Suprapubic skin (tissue), 4 donors: ENCODE results near the gene CMPK1. TPM values are rescaled to one million over a fixed set of nuclear protein-coding genes. Genes with fewer than 3 reads are reported as not detected.

Experiments
- DNase-seq, 2 donors: peaks; one replicate each; pipeline ENCODE4 v3.0.0-alpha.2; 2019; ENCODE audit warnings: low spot score in 2 of 2
- H3K27ac ChIP-seq: fragments of 200-600 bp; sonication (generic); one replicate; pipeline ENCODE4 v1.5.1; 2019
- H3K27me3 ChIP-seq: fragments of 200-600 bp; sonication (generic); one replicate; pipeline ENCODE4 v1.5.1; 2019
- H3K36me3 ChIP-seq: fragments of 200-600 bp; sonication (generic); one replicate; pipeline ENCODE4 v1.5.1; 2019
- H3K4me1 ChIP-seq: fragments of 200-600 bp; sonication (generic); one replicate; pipeline ENCODE4 v1.5.1; 2019
- H3K4me3 ChIP-seq: fragments of 200-600 bp; sonication (generic); one replicate; pipeline ENCODE4 v1.5.1; 2019; ENCODE audit warnings: mild to moderate bottlenecking
- H3K9me3 ChIP-seq: fragments of 200-600 bp; sonication (generic); one replicate; pipeline ENCODE4 v1.5.1; 2019
- CTCF ChIP-seq, 2 donors: fragments of 200-600 bp in 1 of 2; fragments of 450-650 bp in 1 of 2; sonication (generic) in 1 of 2; IDR thresholded peaks; one replicate each; pipeline ENCODE4 v1.5.1; 2016 to 2019; ENCODE audit warnings: antibody characterized with exemption in 2 of 2, mild to moderate bottlenecking in 1 of 2, moderate library complexity in 1 of 2
- EP300 ChIP-seq: sonication (generic); formaldehyde crosslinking; IDR thresholded peaks from one replicate; pipeline ENCODE4 v1.6.1; 2017; ENCODE audit warnings: antibody characterized with exemption
- POLR2A ChIP-seq, 2 donors: fragments of 450-650 bp; IDR thresholded peaks; one replicate each; pipeline ENCODE4 v1.6.1; 2017; ENCODE audit warnings: antibody characterized with exemption in 2 of 2, mild to moderate bottlenecking in 2 of 2, moderate library complexity in 2 of 2
- POLR2AphosphoS5 ChIP-seq, 3 donors: sonication (generic); formaldehyde crosslinking; IDR thresholded peaks; one replicate each; pipeline ENCODE4 v1.6.1; 2017; ENCODE audit warnings: antibody characterized with exemption in 3 of 3
- WGBS: methylation state at CpG from one replicate; pipeline ENCODE4 v1.1.5; 2018; 5-methylcytosine and 5-hydroxymethylcytosine counted together
- total RNA-seq, 4 donors: library from RNA; depleted of rRNA; stranded (reverse); fragments of >200 nt; gene quantifications; one replicate each; pipeline ENCODE4 v1.1.0, GENCODE V29; 2016

CMPK1 gene
- total RNA-seq, 4 donors from 2014 or later, result 69.4 to 94.4 (median 81.6) TPM

DNA sequence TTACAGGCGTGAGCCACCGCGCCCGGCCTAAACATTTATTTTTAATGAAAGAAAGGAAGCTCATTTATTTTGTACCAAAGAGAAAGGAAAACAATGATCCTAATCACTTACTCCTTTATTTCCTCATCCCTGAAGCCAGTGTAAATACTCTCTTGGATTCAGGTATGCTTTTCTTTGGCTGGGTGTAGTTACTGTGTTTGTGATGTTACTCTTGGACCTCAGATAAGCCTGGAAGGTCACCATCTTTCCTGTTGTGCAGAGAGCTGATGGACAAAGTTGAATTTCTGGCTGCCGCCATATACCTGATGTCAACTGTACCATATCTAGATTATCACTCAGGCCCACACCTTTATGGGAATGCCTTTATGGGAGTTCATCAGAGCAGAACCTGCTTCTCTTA, 47.1 kb downstream of the CMPK1 start:
- no peak overlapping the region for H3K27ac ChIP-seq
- DNase-seq, result no peak
- 86% methylated on average over 5 of the region's 5 CpGs for WGBS
- H3K27me3 ChIP-seq, result no peaks in the 10 kb centered on the region
- H3K36me3 ChIP-seq, result peaks cover 34% of the 10 kb centered on the region
- no peaks in the 10 kb centered on the region for H3K4me1 ChIP-seq
- H3K4me3 ChIP-seq, result no peak overlapping the region
- H3K9me3 ChIP-seq, result no peaks in the 10 kb centered on the region
- TF ChIP-seq POLR2AphosphoS5 (IDR thresholded peaks at IDR 0.05), result no peak
- TF ChIP-seq CTCF (IDR thresholded peaks at IDR 0.05), result no peak
- TF ChIP-seq POLR2A (IDR thresholded peaks at IDR 0.05), result no peak
- no peak for TF ChIP-seq EP300

DNA sequence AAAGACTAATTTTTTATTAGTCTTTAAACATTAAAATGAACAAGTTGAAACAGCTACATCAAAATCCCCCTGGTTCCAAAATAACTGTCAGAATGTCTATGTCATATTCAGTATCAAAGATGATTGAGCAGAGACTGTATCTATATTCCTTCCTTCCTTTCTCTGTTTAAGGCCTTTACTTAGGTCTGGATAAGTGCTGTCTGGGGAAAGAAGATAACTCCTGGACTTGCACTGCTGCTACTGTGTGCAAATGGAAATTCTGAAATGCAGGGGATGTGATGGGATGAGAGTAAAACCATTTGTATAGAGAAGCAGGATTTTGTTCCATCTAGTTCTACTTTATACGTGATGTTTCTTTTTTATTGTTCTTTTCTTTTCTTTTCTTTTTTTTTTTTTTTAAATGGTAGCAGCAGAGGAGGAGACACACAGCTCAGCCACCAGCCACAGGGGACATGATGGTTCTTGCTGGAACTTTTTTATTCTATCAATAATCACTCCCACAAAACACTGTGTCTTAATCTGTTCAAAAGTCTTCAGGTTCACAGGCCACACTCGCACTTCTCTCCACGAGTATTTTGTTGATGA, 48.9 kb downstream of the CMPK1 start:
- no peaks in the 10 kb centered on the region for H3K4me1 ChIP-seq
- H3K4me3 ChIP-seq, result no peak overlapping the region
- no peaks in the 10 kb centered on the region for H3K9me3 ChIP-seq
- no peak for TF ChIP-seq EP300
- TF ChIP-seq POLR2A (IDR thresholded peaks at IDR 0.05), result no peak
- no peak for TF ChIP-seq POLR2AphosphoS5 (IDR thresholded peaks at IDR 0.05)
- no peak for TF ChIP-seq CTCF (IDR thresholded peaks at IDR 0.05)
- H3K36me3 ChIP-seq, result peaks cover 33% of the 10 kb centered on the region
- H3K27ac ChIP-seq, result no peak overlapping the region
- WGBS, result 88% methylated on average over 3 of the region's 3 CpGs
- H3K27me3 ChIP-seq, result no peaks in the 10 kb centered on the region
- DNase-seq, result no peak

DNA sequence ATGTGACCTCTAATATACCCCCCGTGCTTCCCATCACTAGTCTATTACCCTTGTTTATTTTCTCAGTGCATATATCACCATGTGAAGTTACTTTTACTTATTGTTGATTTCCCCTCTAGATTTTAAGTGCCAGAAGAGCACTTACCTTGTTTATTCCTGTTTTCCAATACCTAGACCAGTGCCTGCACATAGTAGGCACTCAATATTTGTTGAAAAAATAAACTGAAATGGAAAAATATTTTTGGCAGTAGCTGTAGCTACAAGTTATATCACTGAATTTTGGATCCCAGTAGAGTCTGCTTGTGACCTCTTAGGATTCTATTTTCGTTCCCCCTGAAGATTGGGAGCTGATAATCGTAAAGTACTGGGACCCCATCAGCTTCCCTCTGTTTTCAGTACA, 50.5 kb downstream of the CMPK1 start:
- H3K27me3 ChIP-seq, result no peaks in the 10 kb centered on the region
- H3K4me1 ChIP-seq, result peaks cover 9% of the 10 kb centered on the region
- no peak overlapping the region for H3K27ac ChIP-seq
- DNase-seq, result no peak
- no peak overlapping the region for H3K4me3 ChIP-seq
- H3K9me3 ChIP-seq, result no peaks in the 10 kb centered on the region
- WGBS, result 97% methylated on average over 3 of the region's 3 CpGs
- TF ChIP-seq POLR2AphosphoS5 (IDR thresholded peaks at IDR 0.05) (no peak), POLR2A (IDR thresholded peaks at IDR 0.05) (no peak), EP300 (no peak), CTCF (IDR thresholded peaks at IDR 0.05) (no peak)
- H3K36me3 ChIP-seq, result peaks cover 25% of the 10 kb centered on the region

DNA sequence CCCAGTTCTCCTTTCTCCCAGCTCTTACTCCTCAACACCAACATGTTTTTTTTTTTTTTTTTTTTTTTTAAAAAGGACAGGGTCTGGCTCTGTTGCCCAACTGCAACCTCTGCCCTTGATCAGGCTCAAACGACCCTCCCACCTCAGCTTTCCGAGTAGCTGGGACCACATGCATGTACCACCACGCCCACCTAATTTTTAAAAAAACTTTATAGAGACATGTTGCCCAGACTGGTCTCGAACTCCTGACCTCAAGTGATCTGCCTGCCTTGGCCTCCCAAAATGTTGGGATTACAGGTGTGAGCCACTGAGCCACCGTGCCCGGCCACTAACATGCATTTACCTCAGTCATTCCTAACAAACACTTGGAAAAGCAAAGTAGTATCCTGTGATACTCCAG, 51.4 kb downstream of the CMPK1 start:
- no peak for DNase-seq
- no peak overlapping the region for H3K4me3 ChIP-seq
- WGBS, result 87% methylated on average over 6 of the region's 6 CpGs
- no peak overlapping the region for H3K27ac ChIP-seq
- H3K27me3 ChIP-seq, result no peaks in the 10 kb centered on the region
- peaks cover 15% of the 10 kb centered on the region for H3K36me3 ChIP-seq
- H3K4me1 ChIP-seq, result peaks cover 9% of the 10 kb centered on the region
- TF ChIP-seq POLR2AphosphoS5 (IDR thresholded peaks at IDR 0.05) (no peak), CTCF (IDR thresholded peaks at IDR 0.05) (no peak), POLR2A (IDR thresholded peaks at IDR 0.05) (no peak), EP300 (no peak)
- H3K9me3 ChIP-seq, result no peaks in the 10 kb centered on the region

DNA sequence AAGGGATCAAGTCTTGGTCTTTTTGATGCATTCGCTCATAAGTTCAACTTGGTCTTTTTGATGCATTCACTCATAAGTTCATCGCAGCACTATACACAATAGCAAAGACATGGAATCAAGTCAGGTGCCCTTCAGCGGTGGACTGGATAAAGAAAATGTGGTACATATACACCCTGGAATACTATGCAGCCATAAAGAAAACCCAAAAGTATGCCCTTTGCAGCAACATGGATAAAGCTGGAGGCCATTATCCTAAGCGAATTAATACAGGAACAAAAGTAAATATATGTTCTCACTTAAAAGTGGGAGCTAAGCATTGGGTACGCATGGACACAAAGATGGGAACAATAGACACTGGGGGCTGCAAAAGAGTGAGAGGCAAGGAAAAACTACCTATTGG, 52.7 kb downstream of the CMPK1 start:
- no peaks in the 10 kb centered on the region for H3K9me3 ChIP-seq
- H3K36me3 ChIP-seq, result peaks cover 9% of the 10 kb centered on the region
- peaks cover 9% of the 10 kb centered on the region for H3K4me1 ChIP-seq
- no peak for TF ChIP-seq POLR2A (IDR thresholded peaks at IDR 0.05)
- TF ChIP-seq EP300, result no peak
- TF ChIP-seq POLR2AphosphoS5 (IDR thresholded peaks at IDR 0.05), result no peak
- TF ChIP-seq CTCF (IDR thresholded peaks at IDR 0.05), result no peak
- DNase-seq, result no peak
- H3K27ac ChIP-seq, result no peak overlapping the region
- H3K27me3 ChIP-seq, result no peaks in the 10 kb centered on the region
- no peak overlapping the region for H3K4me3 ChIP-seq
- 98% methylated on average over 5 of the region's 5 CpGs for WGBS
